Left ventricle myocardium inferior (tissue), 1 donor: ENCODE measurements around the gene CHTF8. TPM values are rescaled to one million over a fixed set of nuclear protein-coding genes. Genes with fewer than 3 reads are reported as not detected.

Experiments
- DNase-seq: peaks from one replicate; pipeline ENCODE4 v3.0.0-alpha.2; 2020
- H3K27ac ChIP-seq: fragments of 200-600 bp; replicated peaks from 2 replicates; pipeline ENCODE4 v1.8.0; 2021
- H3K27me3 ChIP-seq: fragments of 200-600 bp; 2 replicates; pipeline ENCODE4 v1.8.0; 2021; ENCODE audit warnings: low read depth
- H3K36me3 ChIP-seq: fragments of 200-600 bp; 2 replicates; pipeline ENCODE4 v1.8.0; 2021
- H3K4me1 ChIP-seq: fragments of 200-600 bp; 2 replicates; pipeline ENCODE4 v1.8.0; 2021
- H3K4me3 ChIP-seq: fragments of 200-600 bp; 2 replicates; pipeline ENCODE4 v1.8.0; 2021; ENCODE audit warnings: mild to moderate bottlenecking, moderate library complexity
- H3K9me3 ChIP-seq: fragments of 200-600 bp; replicated peaks from 2 replicates; pipeline ENCODE4 v1.8.0; 2021
- CTCF ChIP-seq: fragments of 200-600 bp; IDR thresholded peaks from 2 replicates; pipeline ENCODE4 v1.8.0; 2021; ENCODE audit warnings: antibody characterized with exemption, mild to moderate bottlenecking, borderline replicate concordance
- intact Hi-C: fragments of 100-400 bp; cut with micrococcal nuclease; formaldehyde crosslinking; loops from one replicate; pipeline ENCODE4 v1.11.0; 2022
- long read RNA-seq: library from polyadenylated mRNA; unstranded; transcript quantifications from one replicate; pipeline ENCODE4 v2.0.0, GENCODE V29; 2021
- total RNA-seq: library from RNA; stranded (reverse); fragmentation: NEBNext Ultra II Directional; extraction: Animal tissue kit (Norgen Biotek cat#: 25700); gene quantifications from one replicate; pipeline ENCODE4 v1.2.1, GENCODE V29; 2021
- donor health status: DM: no; HTN: yes; CAD: no; lungs with severe emphysema.

CHTF8 gene
- total RNA-seq, result 52.4 TPM
- long read RNA-seq, transcript CHTF8-209 (3 exons, 831 nt), result minor isoform, 7 of 58 reads
- long read RNA-seq, transcript CHTF8-203 (4 exons, 2,903 nt), result major isoform, 25 of 58 reads
- long read RNA-seq, transcript CHTF8-205 (3 exons, 856 nt), result minor isoform, 13 of 58 reads
- long read RNA-seq, partial matches to known transcripts, result 2 of 58 reads
- long read RNA-seq, other reads (novel, unspliced or antisense), result 3 of 58 reads

GRCh38 chr16:69132424-69133252 is at the start of gene CHTF8, which contains the start of gene UTP4:
TSS of gene CHTF8 (minus strand) at chr16:69132588. CDS start at chr16:69121458, 11,130 bp downstream.
TSS of gene UTP4 (plus strand) at chr16:69132649. CDS start at chr16:69133460, 811 bp downstream.
- Histone ChIP-seq H3K27me3 (no peaks in the 10 kb centered on the region), H3K36me3 (peaks cover 18% of the 10 kb centered on the region), H3K27ac (peak within 1 kb of the TSS; percentile 94), H3K4me3 (peak within 1 kb of the TSS; percentile 79), H3K9me3 (no peaks in the 10 kb centered on the region), H3K4me1 (peaks cover 39% of the 10 kb centered on the region)
- no peak for TF ChIP-seq CTCF
- intact Hi-C loops, result no loop called here
- DNase-seq, result peak; percentile 86

- Histone ChIP-seq H3K27ac (peak overlapping the region; percentile 67), H3K4me1 (peaks cover 16% of the 10 kb centered on the region), H3K27me3 (no peaks in the 10 kb centered on the region), H3K4me3 (no peak overlapping the region), H3K36me3 (no peaks in the 10 kb centered on the region), H3K9me3 (no peaks in the 10 kb centered on the region)
- no peak for TF ChIP-seq CTCF
- no peak for DNase-seq
- intact Hi-C loops, result no loop called here
Measured at GRCh38 chr16:69180011-69180338, 47.6 kb upstream of the CHTF8 start.

GRCh38 chr16:69179328-69180010 is 47.1 kb upstream of the CHTF8 start:
- Histone ChIP-seq H3K27me3 (no peaks in the 10 kb centered on the region), H3K9me3 (no peaks in the 10 kb centered on the region), H3K4me1 (peaks cover 18% of the 10 kb centered on the region), H3K4me3 (no peak overlapping the region), H3K27ac (peak overlapping the region; percentile 67), H3K36me3 (no peaks in the 10 kb centered on the region)
- DNase-seq, result peak; percentile 68
- intact Hi-C loops, result no loop called here
- TF ChIP-seq CTCF, result no peak

GRCh38 chr16:69176033-69176800 is 43.8 kb upstream of the CHTF8 start:
- intact Hi-C loops, result no loop called here
- no peaks in the 10 kb centered on the region for H3K27me3 ChIP-seq
- no peak overlapping the region for H3K4me3 ChIP-seq
- H3K36me3 ChIP-seq, result no peaks in the 10 kb centered on the region
- H3K27ac ChIP-seq, result no peak overlapping the region
- H3K9me3 ChIP-seq, result no peaks in the 10 kb centered on the region
- H3K4me1 ChIP-seq, result peaks cover 36% of the 10 kb centered on the region
- DNase-seq, result no peak
- TF ChIP-seq CTCF, result no peak
